ENCODE measurements around the gene ESYT2.

The ESYT2 gene

GRCh38 chr7:158760936-158761335 lies 68.4 kb downstream of the ESYT2 start:
- no peak for DNase-seq

- DNase-seq = no peak
These were observed 68.9 kb downstream of the ESYT2 start for GRCh38 chr7:158760445-158760764.

DNA sequence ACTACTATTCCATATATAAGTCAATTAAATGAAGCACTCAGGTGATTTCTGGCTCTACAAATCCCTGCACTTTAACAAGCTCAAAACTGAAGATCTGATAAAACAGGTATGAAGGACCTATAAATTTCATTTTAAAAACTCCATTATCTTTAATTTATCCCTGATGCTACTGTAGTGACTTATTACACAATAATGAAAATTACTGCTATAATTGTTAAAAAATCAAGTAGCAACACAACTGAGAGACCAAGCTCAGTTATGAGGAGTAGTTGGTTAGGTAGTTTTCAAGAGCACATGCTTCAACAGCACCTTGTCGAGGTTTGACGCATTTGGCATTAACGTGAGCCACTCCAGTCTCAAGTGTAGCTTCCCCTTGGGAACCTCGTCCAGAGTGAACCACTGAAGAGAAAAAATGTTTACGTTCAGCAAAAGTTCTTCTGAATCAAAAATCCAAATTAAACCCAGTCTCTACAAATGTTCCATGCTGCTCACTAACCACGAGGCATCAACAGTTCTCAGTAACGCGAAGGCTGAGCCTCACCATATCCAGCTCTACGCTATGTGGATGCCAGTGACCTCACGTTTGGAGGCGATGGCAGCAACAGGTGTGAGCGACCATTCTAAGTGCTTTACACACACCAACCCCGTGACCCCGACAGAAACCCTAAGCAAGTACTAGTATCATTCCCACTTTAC lies 69.4 kb downstream of the ESYT2 start:
- DNase-seq = no peak

GRCh38 chr7:158759245-158759614 lies 70.1 kb downstream of the ESYT2 start:
- no peak for DNase-seq

DNA sequence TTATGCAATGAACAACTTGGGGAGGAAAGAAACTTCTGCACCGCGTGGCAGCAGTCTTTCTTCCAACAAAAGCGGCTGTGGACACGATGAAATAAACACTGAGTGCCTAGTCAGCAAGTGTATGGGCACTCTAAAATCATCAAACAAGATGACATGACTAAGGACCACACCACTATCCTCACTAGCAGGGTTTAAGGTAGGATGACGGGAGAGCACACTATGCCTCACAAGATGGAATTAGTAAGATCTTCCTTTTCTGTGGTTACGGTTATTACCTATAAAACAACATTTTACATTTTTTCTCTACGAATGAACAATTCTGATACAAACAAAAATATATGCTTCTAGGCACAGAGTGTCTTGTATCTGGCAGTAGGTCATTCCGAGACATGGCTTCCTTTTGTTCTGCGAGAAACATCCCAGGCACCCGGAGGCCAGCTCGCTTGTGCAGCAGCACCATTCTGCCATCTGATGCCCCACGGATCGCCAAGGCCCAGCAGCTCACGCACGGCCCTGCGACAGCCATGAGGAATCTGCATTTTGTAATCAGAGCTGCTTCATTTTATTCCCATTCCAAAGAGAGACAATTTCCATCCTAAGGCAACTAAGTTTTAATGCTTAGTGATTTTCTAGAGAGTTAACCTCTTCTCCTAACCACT lies 70.6 kb downstream of the ESYT2 start:
- DNase-seq = no peak

- DNase-seq = no peak
These were observed 71.8 kb downstream of the ESYT2 start for GRCh38 chr7:158757404-158757989.

- DNase-seq = no peak
These were observed 74.4 kb downstream of the ESYT2 start for GRCh38 chr7:158754746-158755444.

- no peak for DNase-seq
These were observed 75.4 kb downstream of the ESYT2 start for GRCh38 chr7:158753900-158754299.

DNA sequence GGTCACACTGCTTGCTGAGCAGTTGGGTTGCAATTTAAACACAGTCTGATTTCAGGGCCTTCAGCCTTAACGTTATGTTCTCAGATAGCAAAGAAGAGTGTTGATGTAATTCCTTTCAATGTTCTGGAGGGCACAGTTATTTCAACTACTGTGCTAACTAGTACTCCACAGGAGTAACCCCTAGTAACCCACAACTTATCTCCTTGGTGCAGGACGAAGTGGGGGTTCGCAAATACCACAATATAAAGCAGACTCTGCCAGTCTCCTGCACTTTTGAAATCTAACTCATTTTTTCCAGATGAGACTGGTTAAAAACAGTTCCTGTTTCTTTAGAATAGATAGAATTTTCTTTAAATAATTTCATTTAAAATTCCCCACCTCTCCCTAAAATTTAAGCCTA lies 77.6 kb downstream of the ESYT2 start:
- DNase-seq = no peak

GRCh38 chr7:158751199-158751598 lies 78.1 kb downstream of the ESYT2 start:
- no peak for DNase-seq

DNA sequence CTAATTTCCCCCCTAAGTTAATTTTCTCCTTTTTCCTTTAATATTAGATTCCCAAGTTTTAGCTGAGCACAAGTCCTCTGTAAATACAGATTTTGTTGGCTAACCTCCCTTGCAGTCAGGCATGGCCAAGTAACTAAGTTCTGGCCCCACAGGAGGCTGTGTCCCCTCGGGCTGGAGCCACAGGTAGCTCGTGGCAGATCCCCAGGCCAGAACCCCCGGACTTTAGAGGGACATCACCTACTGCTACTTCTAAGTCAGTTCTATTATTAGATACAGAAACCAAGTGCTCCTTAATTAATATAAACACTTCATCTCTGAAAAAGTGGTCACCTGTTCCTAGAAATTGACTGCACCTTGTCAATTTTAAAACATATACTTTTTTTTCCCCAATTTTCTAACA lies 78.6 kb downstream of the ESYT2 start:
- no peak for DNase-seq

GRCh38 chr7:158749396-158749795 lies 79.9 kb downstream of the ESYT2 start:
- DNase-seq = no peak

GRCh38 chr7:158748335-158748734 lies 81.0 kb downstream of the ESYT2 start:
- no peak for DNase-seq

GRCh38 chr7:158747408-158747807 lies 81.9 kb downstream of the ESYT2 start:
- DNase-seq = no peak

- no peak for DNase-seq
These were observed 82.4 kb downstream of the ESYT2 start for GRCh38 chr7:158746957-158747356.

GRCh38 chr7:158745057-158745715 lies 84.1 kb downstream of the ESYT2 start:
- no peak for DNase-seq

- DNase-seq = no peak
These were observed 85.2 kb downstream of the ESYT2 start for GRCh38 chr7:158744070-158744469.

- DNase-seq = no peak
These were observed 86.1 kb downstream of the ESYT2 start for GRCh38 chr7:158743219-158743618.

GRCh38 chr7:158742065-158742821 lies 87.1 kb downstream of the ESYT2 start:
- no peak for DNase-seq

DNA sequence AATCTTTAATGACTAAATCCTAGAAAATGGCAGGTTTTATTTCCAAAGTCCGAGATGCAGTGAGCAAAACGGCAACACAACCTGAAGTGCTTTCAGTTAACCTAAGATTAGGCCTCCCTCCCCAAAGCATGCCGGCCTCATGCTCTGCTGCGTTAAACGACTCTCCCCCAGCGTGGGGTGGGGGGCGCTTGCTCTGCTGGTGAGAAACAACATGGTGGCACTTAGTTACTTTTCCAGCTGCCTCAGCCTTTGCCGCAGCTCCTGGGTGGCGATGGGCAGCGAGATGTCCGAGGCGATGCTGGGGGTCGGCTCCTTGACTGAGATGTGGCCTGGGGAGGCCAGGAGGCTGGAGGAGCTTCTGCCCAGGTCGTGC lies 88.0 kb downstream of the ESYT2 start:
- no peak for DNase-seq

DNA sequence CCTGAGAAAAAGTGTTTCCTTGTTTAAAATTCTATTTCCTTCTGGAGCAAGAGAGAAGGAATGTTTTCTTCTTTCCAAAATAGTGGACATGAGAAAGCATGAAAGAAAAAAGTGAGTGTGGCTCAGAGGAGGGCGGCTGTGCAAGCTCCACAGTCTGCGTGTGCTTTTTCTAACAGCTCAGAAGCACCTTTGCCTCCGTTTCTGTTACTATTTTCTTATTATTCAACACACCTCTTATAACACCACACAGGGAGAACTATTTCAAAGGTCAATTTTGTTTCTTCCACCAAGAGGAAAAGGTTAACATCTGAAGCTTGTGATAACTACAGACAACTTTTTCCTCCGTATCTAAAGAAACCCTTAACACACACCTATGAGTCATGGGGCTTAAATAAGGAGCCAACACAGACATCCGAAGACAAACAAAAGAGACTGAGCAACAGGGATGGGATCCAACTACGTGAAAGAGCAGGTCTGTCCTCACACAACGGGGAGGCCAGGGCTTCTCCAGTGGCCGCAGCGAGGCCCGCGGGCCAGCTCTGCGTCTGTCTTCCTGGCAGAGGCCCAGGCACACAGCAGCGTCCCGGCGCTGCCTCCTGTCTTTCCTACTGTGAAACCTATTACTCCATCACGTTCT lies 88.5 kb downstream of the ESYT2 start:
- DNase-seq = no peak

DNA sequence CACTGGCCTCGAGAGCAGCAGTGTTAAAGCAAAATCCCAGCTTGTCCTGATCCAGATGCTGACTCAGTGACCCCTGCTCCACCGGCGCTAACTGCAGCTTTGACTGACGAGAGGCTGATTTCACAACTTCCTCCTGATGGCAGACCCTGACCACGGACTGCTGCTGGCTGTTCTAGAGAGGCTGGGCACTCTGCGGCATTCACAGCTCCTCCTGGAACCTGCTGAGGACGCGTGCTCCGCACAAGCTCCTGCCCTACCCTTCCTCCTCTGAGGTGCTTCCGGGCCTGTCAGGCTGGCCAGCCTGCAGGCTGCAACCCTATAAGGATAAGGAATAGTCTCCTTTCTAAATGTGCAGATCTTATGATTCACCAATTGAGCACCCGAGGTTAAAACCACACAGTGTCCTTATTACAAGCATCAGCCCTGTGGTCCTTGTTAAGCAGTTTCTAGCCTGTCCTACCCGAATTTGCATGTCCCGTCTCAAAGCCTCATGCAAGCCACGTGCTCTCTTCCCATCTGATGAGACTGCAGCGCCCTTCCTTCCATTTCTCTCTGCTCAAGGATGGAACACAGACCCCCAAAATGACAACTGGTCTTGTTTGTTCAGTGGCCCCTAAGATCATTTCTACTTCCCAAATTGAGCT lies 89.2 kb downstream of the ESYT2 start:
- DNase-seq = no peak
